Stimulated activated CD8-positive, alpha-beta memory T cell treated with anti-CD3 and anti-CD28 coated beads, Interleukin-2, amount 100 ng/mL, for 48 hours (primary cell): Measurements from ENCODE around the gene PAQR4.
"Not testable (repeated sequence)": the region's sequence is repeated elsewhere in the genome, so short reads cannot be mapped to it uniquely, and the experiment has no call there.

Experiments used
- DNase-seq, 2 donors: peaks; one replicate each; pipeline ENCODE4 v3.0.0-alpha.2; 2020; ENCODE audit warnings: low read depth in 2 of 2

The PAQR4 gene

DNA sequence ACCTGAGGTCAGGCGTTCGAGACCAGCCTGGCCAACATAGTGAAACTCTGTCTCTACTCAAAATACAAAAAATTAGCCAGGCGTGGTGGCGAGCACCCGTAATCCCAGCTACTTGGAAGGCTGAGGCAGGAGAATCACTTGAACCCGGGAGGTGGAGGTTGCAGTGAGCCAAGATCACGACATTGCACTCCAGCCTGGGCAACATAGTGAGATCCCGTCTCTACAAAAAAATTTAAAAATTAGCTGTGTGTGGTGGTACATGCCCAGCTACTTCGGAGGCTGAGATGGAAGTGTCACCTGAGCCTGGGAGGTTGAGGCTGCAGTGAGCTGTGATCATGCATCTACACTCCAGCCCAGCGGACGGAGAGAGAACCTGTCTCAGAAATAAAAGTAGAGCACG lies 25.4 kb upstream of the PAQR4 start:
- not testable (repeated sequence) for DNase-seq

DNA sequence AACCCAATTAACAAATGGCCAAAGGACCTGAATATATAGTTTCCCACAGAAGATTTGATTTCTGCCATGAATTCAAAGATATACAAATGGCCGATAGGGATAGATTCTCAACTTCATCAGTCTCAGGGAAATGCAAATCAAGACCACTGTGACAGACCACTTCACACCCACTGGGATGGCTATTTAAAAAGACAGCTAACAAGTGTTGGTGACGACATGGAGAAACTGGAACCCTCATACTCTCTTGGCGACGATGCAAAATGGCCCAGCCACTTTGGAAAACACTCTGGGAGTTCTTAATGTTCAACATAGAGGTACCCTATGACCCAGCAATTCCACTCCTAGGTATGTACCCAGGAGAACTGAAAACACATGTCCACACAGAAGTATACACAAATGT lies 22.5 kb upstream of the PAQR4 start:
- no peak for DNase-seq

DNA sequence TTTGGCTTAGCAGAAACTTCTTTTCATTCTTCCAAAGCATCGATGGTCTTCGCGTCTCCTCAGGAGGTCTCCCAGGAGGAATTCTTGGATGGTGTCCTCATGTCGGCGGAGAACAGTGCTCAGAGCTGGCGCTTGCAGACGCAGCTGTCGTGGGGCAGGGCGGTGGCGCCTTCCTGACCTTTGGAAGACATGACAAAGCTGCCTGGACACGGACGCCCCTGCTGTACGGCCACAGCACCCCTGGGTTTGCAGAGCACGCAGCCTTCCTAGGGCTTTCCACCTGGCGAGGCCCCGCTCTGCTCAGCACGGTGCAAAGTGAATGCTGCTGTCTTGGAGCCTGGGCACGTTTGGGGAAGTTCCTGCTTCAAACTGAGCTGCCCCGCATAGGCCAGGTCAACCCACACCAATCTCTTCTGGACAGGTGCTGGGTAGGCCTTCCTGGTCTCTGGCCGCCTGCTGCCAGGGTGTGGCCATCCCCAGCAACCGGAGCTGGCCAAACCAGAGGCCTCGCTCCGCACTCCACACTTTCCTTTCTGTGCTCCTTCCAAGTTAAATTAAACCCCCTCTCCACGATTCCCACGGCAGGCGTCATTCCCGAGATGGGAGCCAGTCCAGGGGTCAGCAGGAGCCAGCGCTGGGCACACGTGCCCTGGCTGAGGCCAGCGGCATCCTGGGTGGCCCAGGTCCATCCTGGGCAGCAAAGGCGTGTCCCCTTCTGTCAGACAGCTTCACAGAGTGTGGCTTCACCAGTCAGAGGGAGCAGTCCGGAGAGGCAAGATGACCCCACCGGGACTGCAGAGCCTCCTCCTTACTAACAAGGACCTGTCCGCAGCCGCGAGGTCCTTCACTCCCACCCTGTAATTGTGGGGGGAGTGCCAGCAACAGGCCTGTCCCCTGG lies 20.1 kb upstream of the PAQR4 start:
- no peak for DNase-seq

DNA sequence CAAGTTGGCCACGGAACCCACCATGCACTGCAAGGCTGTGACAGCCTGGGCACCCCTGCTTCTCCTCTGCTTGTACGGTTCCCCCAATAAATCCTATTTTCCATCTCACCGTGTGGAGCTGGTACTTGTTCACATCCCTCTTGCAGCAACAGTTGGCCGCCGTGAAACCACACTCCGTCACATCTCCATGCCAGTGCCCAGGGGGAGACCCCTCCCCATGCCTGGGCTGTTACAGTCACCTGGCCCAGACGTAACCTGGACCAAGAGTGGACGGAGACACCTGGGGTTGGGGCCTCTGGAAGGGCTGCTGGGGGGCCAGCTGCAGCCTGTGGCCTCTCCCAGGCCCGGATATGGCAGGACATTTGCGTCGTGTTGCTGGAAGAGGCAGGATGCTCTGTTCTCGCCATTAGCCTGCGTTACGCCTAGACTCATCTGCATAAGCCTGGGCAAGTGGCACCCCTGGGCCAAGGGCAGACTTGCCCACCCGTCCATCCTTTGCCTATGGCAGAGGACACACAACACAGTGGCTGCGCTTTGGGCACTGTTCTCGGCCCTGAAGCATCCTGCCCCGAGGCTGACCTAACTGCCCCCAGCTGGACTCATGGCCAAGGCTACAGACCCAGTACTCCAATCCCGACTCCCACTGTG lies 19.3 kb upstream of the PAQR4 start:
- DNase-seq: no peak

DNA sequence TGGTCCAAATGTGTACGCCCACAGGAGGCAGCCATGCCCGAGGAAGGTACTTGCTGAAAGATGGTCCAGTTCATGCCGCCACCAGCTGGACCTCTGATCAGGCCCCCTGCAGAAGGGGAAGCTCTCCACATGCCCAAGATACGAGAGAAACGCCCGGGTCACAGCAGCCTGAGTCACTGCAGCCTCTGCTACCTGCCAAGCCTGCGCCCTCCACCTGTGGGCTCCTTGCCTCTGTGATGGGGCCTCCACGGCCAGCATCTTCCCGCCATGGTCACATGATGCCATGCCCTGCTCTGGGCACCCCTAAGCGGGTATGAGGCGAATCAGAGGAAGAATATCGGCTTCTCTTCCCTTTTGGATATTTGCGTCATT lies 18.8 kb upstream of the PAQR4 start:
- no peak for DNase-seq

DNA sequence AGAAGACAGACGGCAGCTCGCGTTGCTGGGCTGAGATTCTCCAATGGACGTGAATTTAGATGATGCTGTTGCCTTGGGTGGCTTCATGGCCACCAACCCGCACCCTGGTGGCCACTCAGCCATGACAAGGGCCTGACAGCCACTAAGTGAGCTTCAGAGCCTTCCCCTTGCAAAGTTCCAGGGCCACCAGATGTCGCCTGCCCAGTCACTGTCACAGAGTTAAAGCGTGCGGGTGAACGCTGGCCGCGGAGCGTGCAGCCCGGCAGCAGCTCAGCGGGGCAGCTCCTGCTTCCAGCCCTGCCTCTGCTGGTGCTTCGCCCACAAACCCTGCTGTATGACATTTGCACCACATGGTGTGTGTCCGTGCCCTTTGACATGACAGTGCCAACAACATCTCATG lies 18.4 kb upstream of the PAQR4 start:
- DNase-seq: no peak

DNA sequence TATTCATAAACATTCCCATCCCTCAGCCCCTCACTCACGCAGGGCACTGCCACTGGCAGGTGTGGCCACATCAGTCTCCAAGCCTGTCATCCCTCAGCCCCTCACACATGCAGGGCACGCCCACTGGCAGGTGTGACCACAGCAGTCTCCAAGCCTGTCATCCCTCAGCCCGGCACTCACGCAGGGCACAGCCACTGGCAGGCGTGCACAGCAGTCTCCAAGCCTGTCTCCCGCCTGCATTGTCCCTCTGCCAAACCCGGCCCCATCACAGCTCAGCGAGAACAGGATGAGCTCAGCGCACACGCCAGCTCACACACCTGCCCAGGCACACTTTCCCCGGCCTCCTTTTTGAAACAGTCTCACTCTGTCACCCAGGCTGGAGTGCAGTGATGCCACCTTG lies 16.5 kb upstream of the PAQR4 start:
- DNase-seq: no peak

DNA sequence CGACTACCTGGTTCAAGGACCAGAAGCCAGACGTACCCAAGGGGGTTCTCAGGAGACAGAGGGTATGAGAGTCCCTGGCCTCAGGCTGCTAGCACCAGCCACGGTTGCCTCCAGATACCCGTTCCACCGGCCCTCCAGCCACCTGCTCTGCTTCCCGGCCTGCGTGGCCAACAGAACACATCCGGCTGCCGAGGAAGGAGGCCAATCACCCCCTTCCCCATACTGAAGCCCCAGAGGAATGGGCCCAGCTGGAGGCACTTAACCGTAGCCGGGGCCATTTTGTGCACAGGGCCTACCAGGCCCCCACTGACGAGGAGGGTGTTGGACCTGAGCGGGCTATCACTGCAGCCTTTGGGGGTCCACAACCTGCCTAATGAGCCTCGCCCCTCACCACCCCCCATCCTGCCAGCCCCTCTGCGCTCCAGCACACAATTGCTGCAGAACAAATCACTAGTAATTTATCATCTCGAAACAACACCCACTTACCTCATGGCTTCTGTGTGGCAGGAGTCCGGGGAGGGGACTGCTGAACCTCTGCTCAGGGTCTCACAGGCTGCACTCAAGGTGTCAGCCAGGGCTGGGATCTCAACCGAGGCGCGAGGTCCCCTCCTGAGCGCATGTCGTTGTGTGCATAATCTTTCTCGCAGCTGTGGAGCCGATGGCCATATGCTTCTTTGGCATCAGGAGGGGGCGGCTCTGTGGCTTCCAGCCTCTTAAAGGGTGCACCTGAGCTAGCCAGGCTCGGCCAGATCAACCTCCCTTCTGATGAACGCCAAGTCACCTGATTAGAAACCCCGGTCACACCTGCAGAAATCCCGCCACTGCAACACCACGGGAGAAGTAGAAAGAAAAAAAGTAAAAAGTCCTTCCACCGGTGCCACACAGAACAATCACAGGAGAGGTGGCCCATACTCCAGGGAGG lies 15.2 kb upstream of the PAQR4 start:
- DNase-seq: no peak

DNA sequence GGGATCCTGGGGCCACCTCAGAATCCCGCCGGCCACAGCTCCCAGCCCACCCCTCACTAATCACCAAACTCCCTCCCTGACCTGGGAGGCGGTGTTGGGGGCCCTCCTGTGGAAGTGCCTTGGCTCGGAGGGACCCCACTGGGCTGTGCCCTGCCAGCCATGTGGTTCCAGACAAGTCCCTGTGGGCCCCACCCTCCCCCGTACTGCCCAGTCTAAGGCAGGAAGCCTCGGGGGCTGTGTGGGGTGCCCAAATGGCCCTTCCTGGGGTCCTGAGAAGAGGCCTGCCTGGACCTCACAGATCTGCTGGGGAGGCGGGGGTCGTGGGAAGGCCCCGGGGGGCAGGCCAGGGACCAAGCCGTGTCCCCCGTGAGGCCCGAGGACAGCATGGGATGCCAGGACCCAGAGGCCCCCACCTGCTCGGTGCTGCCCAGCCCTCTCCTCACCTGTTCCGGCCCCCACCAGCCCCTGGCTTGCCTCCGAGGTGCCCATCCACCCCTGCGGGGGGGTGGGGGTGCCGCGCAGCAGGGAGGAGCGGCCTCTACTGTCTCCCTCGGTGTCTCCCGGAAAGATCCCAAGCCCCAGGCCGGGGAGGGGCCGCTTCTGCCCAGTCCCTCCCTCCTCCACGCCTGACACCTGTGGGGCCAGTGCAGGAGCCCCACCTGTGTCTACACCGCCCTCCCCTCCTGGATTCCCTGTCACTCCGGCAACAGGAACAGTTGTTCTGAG lies 14.3 kb upstream of the PAQR4 start:
- DNase-seq: no peak

DNA sequence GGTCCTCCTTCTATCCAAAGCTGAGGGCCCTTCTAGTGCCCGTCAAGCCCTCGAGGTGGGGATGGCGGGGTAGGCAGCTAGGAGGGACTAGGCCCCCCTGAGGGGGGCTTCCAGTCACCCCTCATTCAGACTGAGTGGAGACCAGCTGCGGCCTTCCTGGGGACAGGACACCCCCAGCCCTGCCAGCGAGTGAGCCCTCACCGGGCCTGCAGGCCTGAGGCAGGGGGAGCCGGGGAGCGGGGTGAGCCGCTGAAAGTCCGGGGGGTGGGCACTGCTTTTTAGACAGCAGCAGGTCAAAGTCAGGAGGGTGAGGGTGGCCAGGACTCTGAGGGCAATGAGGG lies 13.7 kb upstream of the PAQR4 start:
- no peak for DNase-seq

DNA sequence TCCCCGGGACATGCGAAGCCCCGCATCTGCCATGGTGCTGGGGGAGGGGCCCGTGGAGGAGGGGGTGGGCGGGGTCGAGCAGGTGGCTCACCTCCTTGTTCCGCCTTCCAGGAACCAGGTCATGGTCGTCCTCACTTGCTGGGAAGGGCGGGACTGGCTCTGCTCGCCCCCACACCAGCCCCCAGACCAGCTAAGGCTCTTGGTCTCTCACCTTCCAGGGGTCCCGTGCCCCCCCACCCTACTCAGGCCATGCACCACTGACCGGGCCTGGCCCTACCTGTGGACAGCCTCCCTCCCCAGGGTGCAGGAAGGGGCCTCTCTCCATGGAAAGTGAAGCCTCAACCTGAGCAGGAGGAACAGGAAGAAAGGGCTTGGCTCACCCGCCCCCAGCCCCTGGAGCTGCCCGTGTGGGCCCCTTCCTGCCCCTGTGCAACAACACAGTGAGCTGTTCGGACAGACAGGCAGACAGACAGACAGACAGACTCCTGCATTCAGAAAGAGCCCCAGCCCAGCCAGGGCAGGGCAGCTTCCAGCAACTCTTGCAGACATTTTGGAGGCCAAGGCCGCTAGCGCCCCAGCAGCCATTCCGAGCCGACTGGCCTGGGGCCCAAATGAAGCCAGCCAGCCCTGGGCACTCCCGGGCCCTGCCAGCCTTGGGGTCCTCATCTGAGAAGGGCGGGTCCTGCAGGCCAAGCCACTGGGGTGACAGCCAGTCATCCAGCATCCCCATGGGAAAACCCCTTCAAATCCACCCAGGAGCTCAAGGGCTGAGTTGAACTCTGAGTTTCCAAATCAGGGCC lies 13.2 kb upstream of the PAQR4 start:
- no peak for DNase-seq

DNA sequence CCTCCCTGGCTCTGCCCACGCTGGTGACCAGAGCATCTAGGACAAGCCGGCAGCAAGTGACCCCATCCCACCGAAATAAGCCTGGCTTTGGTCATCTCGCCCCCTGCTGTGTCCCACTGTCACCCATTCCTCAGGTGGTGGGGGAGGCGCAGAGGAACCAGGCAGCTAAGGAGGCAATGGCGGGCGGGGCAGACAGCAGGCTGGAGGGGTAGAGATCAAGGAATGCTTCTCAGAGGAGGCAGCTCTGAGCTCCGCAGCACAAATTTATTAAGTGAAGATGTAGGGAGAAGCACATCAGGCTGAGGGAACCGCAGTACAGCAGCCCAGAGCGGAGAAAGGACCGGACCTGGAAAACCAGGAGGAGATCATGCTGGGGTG lies 12.6 kb upstream of the PAQR4 start:
- DNase-seq: no peak

DNA sequence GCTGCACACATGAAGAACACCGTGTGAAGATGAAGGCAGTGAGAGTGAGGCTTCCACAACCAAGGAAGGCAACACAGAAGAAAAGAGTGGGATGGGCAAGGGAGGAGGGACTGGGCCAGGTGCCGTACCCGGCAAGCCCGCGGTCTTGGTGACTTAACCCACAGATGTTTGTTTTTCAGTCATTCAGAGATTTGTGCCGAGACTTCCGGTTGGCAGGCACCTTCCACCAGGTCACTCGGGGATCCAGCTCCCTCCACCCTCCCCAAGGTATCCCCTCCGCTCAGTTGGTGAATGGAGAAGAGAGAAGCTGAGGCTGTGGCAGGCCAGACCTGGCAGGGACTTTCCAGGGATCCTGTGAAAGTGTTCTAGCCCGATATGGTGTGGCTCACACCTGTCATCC lies 9.9 kb upstream of the PAQR4 start:
- DNase-seq: no peak

DNA sequence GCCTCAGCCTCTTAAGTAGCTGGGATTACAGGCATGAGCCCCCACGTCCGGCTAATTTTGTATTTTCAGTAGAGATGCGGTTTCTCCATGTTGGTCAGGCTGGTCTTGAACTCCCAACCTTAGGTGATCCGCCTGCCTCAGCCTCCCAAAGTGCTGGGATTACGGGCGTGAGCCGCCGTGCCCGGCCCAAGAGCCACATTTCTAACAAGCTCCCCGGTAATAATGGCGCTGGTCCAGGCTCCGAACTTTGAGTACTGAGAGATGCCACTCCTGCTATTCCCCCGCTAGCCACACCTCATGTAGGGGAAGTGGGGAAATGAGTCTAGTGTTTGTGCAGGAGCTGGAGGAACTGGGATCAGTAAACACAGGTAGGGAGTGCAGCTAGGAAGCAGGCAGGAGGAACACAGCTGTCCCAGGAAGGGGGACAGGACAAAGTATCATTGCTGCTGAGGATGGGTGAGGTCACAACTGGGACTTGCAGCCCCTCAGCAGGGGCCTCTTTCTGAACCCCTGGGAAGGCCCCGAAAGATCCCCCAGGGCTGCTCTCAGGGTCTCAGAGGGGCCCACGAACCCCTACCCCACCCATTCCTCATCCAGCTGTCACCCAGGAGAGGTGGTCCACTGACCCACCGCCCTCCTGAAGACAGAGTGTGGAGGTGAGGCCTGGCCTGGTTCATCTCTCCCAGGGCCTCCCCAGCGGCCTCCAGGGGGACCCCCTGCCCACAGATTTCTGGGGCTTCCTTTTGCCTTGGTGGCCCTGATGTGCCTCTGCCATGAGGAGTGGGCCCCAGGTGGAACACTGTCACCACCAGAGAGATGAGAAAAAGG lies 8.8 kb upstream of the PAQR4 start:
- DNase-seq: no peak

DNA sequence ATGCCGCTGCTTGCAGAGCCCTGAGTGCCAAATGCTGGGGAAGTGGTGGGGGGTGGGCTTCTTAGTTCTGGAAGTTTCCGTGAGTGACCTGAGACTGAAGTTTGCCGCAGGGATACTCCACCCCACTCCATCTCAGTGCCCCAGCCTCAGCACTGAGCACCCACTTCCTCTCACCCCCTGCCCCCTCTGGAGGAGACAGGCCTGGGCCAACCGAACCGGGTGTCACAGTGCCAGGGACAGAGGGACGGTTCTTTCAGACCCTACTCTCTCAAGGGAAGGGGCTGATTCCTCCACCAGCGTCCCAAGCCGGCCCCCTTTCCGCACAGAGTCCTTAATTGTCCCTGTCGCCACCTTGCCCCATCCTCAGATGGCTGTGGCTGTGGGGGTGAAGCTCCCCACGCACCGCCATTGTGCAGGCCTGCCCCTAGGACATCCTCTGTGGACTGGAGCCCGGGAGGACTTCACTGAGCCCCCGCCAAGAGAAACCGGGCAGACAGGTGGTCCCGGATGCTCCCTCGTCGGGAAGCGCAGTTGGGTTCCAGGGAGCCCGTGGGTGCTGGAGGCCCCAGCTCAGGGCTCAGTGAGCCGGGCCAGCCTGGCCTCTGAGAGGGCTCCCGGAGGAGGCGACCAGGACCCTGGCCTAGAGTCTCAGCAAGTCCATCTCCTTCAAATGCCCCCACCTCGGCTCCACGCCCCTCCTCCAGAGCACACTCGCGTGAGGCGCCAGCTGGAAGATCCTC lies 6.6 kb upstream of the PAQR4 start:
- DNase-seq: no peak

DNA sequence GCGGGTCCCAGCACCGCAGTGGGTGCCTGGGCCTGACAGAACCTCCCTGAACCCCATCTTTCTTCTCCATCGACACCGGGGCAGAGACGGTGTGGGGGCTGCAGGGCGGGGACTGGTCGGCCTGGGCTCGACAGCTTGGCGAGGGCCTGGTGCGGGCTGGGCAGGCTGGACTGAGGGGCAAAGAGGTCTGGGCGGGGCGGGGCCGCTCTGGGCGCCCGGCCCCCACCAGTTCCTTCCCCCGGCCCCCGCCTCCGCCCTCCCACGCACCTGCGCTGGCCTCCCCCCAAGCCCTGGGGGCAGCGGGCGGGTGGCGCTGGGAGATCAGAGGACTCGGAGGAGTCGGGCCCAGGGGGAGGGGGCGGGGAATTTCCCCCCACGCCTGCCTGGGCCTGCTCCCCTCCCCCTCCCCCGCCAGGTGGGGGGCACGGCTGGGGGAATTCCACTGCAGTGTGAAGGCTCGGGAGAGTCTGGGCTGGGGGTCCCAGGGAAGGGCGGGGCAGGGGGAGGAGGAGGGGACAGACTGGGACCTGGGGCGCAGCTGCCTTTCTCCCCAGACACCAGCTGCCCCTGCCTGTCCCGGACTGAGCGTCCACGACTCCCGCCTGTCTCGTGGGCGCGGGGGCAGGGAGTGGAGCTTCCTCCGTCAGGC lies 6.0 kb upstream of the PAQR4 start:
- DNase-seq: no peak

DNA sequence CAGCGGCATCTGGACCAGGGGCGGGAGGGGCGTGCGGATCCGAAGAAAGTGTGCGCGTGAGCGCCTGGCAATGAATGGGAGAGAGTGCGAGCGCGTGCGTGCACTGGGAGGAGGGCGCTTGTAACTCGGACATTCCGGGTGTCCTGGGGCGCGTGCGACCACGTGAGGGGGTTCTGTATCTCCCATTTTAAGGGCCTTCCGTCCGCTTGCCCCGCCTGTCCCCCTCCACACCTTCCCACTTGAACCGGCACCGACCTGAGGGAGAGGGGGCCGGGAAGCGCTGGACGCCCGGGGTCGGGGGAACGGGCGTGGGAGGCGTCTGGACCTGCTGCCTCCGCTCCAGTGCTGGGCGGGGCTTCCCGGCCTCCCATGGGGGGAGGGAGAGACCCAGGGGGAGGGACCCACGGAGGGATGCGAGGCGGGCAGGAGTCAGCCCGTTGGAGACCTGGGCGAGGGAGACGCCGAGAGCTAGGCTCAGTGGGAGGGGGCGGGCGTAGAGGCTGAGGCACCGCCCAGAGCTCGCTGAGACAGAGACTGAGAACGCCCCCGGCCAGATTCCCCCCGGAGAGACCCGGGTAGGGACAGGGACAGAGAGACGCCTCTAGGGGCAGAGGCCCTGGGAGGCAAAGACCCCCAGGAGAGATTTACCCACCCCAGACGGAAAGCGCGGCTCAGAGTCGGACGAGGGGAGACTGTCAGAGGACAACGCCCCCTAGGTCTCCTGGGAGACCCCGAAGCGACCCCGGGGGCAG lies 5.2 kb upstream of the PAQR4 start, which contains the start of gene KREMEN2:
Gene KREMEN2 (plus strand): TSS at position 553 of the 752 bp plus-strand sequence. CDS start 246 bp downstream, outside the sequence.
- DNase-seq: no peak
